IMR-90 (cell line): Measurements from ENCODE around the gene CSK. TPM values are rescaled to one million over a fixed set of nuclear protein-coding genes. Genes with fewer than 3 reads are reported as not detected.

Source experiments
- ATAC-seq: fragments of 200-7000 bp; cut with Tn5 transposase; 2 replicates; pipeline ENCODE4 v1.9.1; 2020; ENCODE audit warnings: low read depth, mild to moderate bottlenecking, moderate library complexity
- BruUV-seq: library from RNA; stranded (reverse); fragments of 400-500 nt; replicated peaks from 2 replicates; lab custom pipeline; 2021; lab: Mats Ljungman, UMichigan
- CTCF ChIA-PET: fragments of 300-600 bp; formaldehyde crosslinking; extraction: SDS; loops from one replicate; lab custom pipeline; 2021; ENCODE audit warnings: antibody characterized with exemption; lab: Yijun Ruan, JAX
- POLR2A ChIA-PET: fragments of 300-600 bp; sonication (Branson Sonifier 250); formaldehyde crosslinking; loops from one replicate; lab custom pipeline; 2022; ENCODE audit warnings: antibody characterized with exemption; ENCODE audit not compliant: unreplicated experiment; lab: Charles Lee
- DNase-seq: peaks from one replicate; pipeline ENCODE4 v3.0.0; 2013
- H2AFZ ChIP-seq: replicated peaks from 2 replicates; pipeline ENCODE3; 2013; ENCODE audit warnings: low read length, mild to moderate bottlenecking; ENCODE audit not compliant: poor library complexity
- H2AK5ac ChIP-seq: 2 replicates; pipeline ENCODE4 v1.6.1; 2013; ENCODE audit warnings: low read depth, low read length, inconsistent platforms
- H2AK9ac ChIP-seq: replicated peaks from 2 replicates; pipeline ENCODE3; 2013; ENCODE audit warnings: mild to moderate bottlenecking, low read depth, low read length, moderate library complexity; ENCODE audit not compliant: poor library complexity
- H2BK120ac ChIP-seq: 2 replicates; pipeline ENCODE4 v1.6.1; 2013; ENCODE audit warnings: low read depth, low read length, inconsistent platforms
- H2BK15ac ChIP-seq: 3 replicates; pipeline ENCODE4 v1.6.1; 2013; ENCODE audit warnings: low read depth, low read length, inconsistent platforms
- H2BK20ac ChIP-seq: 2 replicates; pipeline ENCODE4 v1.6.1; 2013; ENCODE audit warnings: low read depth, mild to moderate bottlenecking, inconsistent platforms, low read length, moderate library complexity
- H2BK5ac ChIP-seq: 2 replicates; pipeline ENCODE4 v1.6.1; 2013; ENCODE audit warnings: mild to moderate bottlenecking, low read depth, low read length, inconsistent platforms; ENCODE audit not compliant: poor library complexity, severe bottlenecking
- H3K14ac ChIP-seq: replicated peaks from 2 replicates; pipeline ENCODE4 v1.6.1; 2013; ENCODE audit warnings: low read depth, low read length, inconsistent platforms
- H3K18ac ChIP-seq: 2 replicates; pipeline ENCODE4 v1.6.1; 2013; ENCODE audit warnings: low read depth, low read length, control low read depth
- H3K23ac ChIP-seq: 2 replicates; pipeline ENCODE4 v1.6.1; 2013; ENCODE audit warnings: low read depth, low read length, inconsistent platforms
- H3K27ac ChIP-seq: 2 replicates; pipeline ENCODE4 v1.5.1; 2013; ENCODE audit warnings: mild to moderate bottlenecking, control low read depth, low read length; ENCODE audit not compliant: insufficient read depth
- H3K27me3 ChIP-seq: 2 replicates; pipeline ENCODE4 v1.6.1; 2013; ENCODE audit warnings: low read length; ENCODE audit not compliant: control insufficient read depth, insufficient read depth
- H3K36me3 ChIP-seq: 2 replicates; pipeline ENCODE4 v1.6.1; 2013; ENCODE audit warnings: low read length, mixed read lengths; ENCODE audit not compliant: control insufficient read depth, insufficient read depth
- H3K4ac ChIP-seq: 2 replicates; pipeline ENCODE4 v1.6.1; 2013; ENCODE audit warnings: low read depth, low read length, inconsistent platforms
- H3K4me1 ChIP-seq: 2 replicates; pipeline ENCODE4 v1.6.1; 2013; ENCODE audit warnings: low read length, mixed read lengths; ENCODE audit not compliant: control insufficient read depth, insufficient read depth
- H3K4me2 ChIP-seq: 2 replicates; pipeline ENCODE4 v1.6.1; 2013; ENCODE audit warnings: low read depth, mild to moderate bottlenecking, control low read depth, low read length, moderate library complexity
- H3K4me3 ChIP-seq: 2 replicates; pipeline ENCODE4 v1.5.1; 2013; ENCODE audit warnings: low read depth, mild to moderate bottlenecking, control low read depth, low read length, moderate library complexity; ENCODE audit not compliant: insufficient read depth
- H3K56ac ChIP-seq: 2 replicates; pipeline ENCODE4 v1.6.1; 2013; ENCODE audit warnings: low read length, inconsistent platforms; ENCODE audit not compliant: insufficient read depth; ENCODE audit errors: extremely low read depth
- H3K79me1 ChIP-seq, 2 experiments: 2 replicates each; pipeline ENCODE4 v1.6.1; 2013; ENCODE audit warnings: low read length in 2 of 2, inconsistent platforms in 1 of 2, low read depth in 1 of 2
- H3K9ac ChIP-seq: 2 replicates; pipeline ENCODE4 v1.6.1; 2013; ENCODE audit warnings: low read depth, low read length, control low read depth
- H3K9me1 ChIP-seq: 2 replicates; pipeline ENCODE4 v1.6.1; 2013; ENCODE audit warnings: low read length, inconsistent platforms; ENCODE audit not compliant: insufficient read depth
- H3K9me3 ChIP-seq: 2 replicates; pipeline ENCODE4 v1.6.1; 2013; ENCODE audit warnings: low read length; ENCODE audit not compliant: control insufficient read depth, insufficient read depth
- H4K20me1 ChIP-seq: 2 replicates; pipeline ENCODE4 v1.6.1; 2013; ENCODE audit warnings: low read length, inconsistent platforms; ENCODE audit not compliant: insufficient read depth
- H4K5ac ChIP-seq: 2 replicates; pipeline ENCODE4 v1.6.1; 2013; ENCODE audit warnings: mild to moderate bottlenecking, low read depth, low read length, control low read depth
- H4K8ac ChIP-seq, 2 experiments: 2 replicates each; pipeline ENCODE4 v1.6.1; 2013; ENCODE audit warnings: low read depth in 2 of 2, low read length in 2 of 2, control low read depth in 1 of 2, inconsistent platforms in 1 of 2
- H4K91ac ChIP-seq: 2 replicates; pipeline ENCODE4 v1.6.1; 2013; ENCODE audit warnings: low read depth, low read length, inconsistent platforms; ENCODE audit not compliant: insufficient read depth
- BHLHE40 ChIP-seq: fragments of 150-350 bp; IDR thresholded peaks from 2 replicates; pipeline ENCODE4 v1.6.1; 2016; ENCODE audit warnings: mild to moderate bottlenecking, low read depth, low read length
- CEBPB ChIP-seq: IDR thresholded peaks from 2 replicates; pipeline ENCODE4 v1.6.1; 2012; ENCODE audit warnings: low read depth, low read length, improper control_type of control experiment
- CHD1 ChIP-seq: IDR thresholded peaks from 2 replicates; pipeline ENCODE4 v1.6.1; 2012; ENCODE audit warnings: low read depth, low read length, improper control_type of control experiment
- FOS ChIP-seq: fragments of 150-350 bp; IDR thresholded peaks from 2 replicates; pipeline ENCODE4 v1.6.1; 2016; ENCODE audit warnings: low read depth, low read length
- MAFK ChIP-seq: IDR thresholded peaks from 2 replicates; pipeline ENCODE4 v1.6.1; 2012; ENCODE audit warnings: low read depth, low read length, improper control_type of control experiment
- MAZ ChIP-seq: IDR thresholded peaks from 2 replicates; pipeline ENCODE4 v1.6.1; 2012; ENCODE audit warnings: low read depth, mild to moderate bottlenecking, low read length, improper control_type of control experiment, moderate library complexity, borderline replicate concordance
- NFE2L2 ChIP-seq: fragments of 150-350 bp; IDR thresholded peaks from 2 replicates; pipeline ENCODE4 v1.6.1; 2016; ENCODE audit warnings: low read depth, mild to moderate bottlenecking, low read length
- RCOR1 ChIP-seq: IDR thresholded peaks from 2 replicates; pipeline ENCODE4 v1.6.1; 2012; ENCODE audit warnings: mild to moderate bottlenecking, low read length, improper control_type of control experiment; ENCODE audit not compliant: insufficient replicate concordance
- SMC3 ChIP-seq: fragments of 150-350 bp; IDR thresholded peaks from 2 replicates; pipeline ENCODE4 v1.6.1; 2016; ENCODE audit warnings: low read depth, mild to moderate bottlenecking, antibody characterized with exemption, low read length, moderate library complexity
- USF2 ChIP-seq: fragments of 150-350 bp; IDR thresholded peaks from 2 replicates; pipeline ENCODE4 v1.6.1; 2017; ENCODE audit warnings: mild to moderate bottlenecking, antibody characterized with exemption, low read length, low read depth
- WGBS, 2 experiments: methylation state at CpG; one replicate each; pipeline versions ENCODE4 v1.1.5 to v1.1.7; 2013; ENCODE audit warnings: missing lambda C conversion rate in 2 of 2; ENCODE audit not compliant: insufficient read length in 1 of 2; ENCODE audit errors: extremely low coverage in 2 of 2; 5-methylcytosine and 5-hydroxymethylcytosine counted together
- dilution Hi-C: fragments of 300-500 bp; cut with HindIII; formaldehyde crosslinking; loops from one replicate; pipeline ENCODE4 v1.14.3; 2018; ENCODE audit warnings: low sequenced_read_pairs; ENCODE audit not compliant: unreplicated experiment
- in situ Hi-C: fragments of 300-500 bp; cut with MboI; formaldehyde crosslinking; loops from 3 replicates; pipeline ENCODE4 v1.14.3; 2019; ENCODE audit warnings: low sequenced_read_pairs, inconsistent platforms, mixed read lengths
- intact Hi-C: fragments of 100-400 bp; cut with micrococcal nuclease; formaldehyde crosslinking; loops from 2 replicates; pipeline ENCODE4 v1.10.0; 2022
- polyA plus RNA-seq, 3 experiments: library from polyadenylated mRNA; depleted of rRNA; stranded (reverse); fragments of >200 nt; gene quantifications; 2 replicates each; pipeline ENCODE4 v1.2.3, GENCODE V29; 2012; ENCODE audit warnings: low replicate concordance in 1 of 3
- total RNA-seq: library from RNA; depleted of rRNA; stranded (reverse); fragments of >200 nt; gene quantifications from 2 replicates; pipeline ENCODE4 v1.2.3, GENCODE V29; 2012
- TF ChIP-seq, protein P1 (sequence below): fragments of 150-350 bp; IDR thresholded peaks from 2 replicates; pipeline ENCODE4 v1.6.1; 2016; ENCODE audit warnings: low read depth, mild to moderate bottlenecking, low read length, moderate library complexity, borderline replicate concordance

Gene CSK
- total and polyA plus RNA-seq, 2 of the 4 experiments (the other 2 are of a cell fraction): 10.8 to 54.0 TPM

GRCh38 chr15:74762791-74763150 lies 19.1 kb upstream of the CSK start:
- no peak overlapping the region for H4K91ac ChIP-seq
- H3K18ac ChIP-seq: no peak overlapping the region
- WGBS, 2 experiments: 6% methylated on average over 3 of the region's 6 CpGs; no CpG with 5 or more reads in 1 of the 2 experiments
- no peaks in the 10 kb centered on the region for H3K4me1 ChIP-seq
- no peak overlapping the region for H3K23ac ChIP-seq
- no peak overlapping the region for H3K27ac ChIP-seq
- TF ChIP-seq BHLHE40 (no peak), CHD1 (no peak), NFE2L2 (no peak), SMC3 (no peak), MAZ (no peak), USF2 (no peak), MAFK (no peak), CEBPB (no peak), RCOR1 (no peak), FOS (no peak)
- TF ChIP-seq, protein P1, sequence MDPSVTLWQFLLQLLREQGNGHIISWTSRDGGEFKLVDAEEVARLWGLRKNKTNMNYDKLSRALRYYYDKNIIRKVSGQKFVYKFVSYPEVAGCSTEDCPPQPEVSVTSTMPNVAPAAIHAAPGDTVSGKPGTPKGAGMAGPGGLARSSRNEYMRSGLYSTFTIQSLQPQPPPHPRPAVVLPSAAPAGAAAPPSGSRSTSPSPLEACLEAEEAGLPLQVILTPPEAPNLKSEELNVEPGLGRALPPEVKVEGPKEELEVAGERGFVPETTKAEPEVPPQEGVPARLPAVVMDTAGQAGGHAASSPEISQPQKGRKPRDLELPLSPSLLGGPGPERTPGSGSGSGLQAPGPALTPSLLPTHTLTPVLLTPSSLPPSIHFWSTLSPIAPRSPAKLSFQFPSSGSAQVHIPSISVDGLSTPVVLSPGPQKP: no peak
- H2BK15ac ChIP-seq: no peak overlapping the region
- no peak overlapping the region for H2BK20ac ChIP-seq
- no peak overlapping the region for H2AFZ ChIP-seq
- no peak overlapping the region for H3K4ac ChIP-seq
- dilution Hi-C loops: no loop called here
- H3K56ac ChIP-seq: no peak overlapping the region
- in situ Hi-C loops: no loop called here
- H3K14ac ChIP-seq: no peak overlapping the region
- no peaks in the 10 kb centered on the region for H4K20me1 ChIP-seq
- H3K79me1 ChIP-seq: no peaks in the 10 kb centered on the region
- no peaks in the 10 kb centered on the region for H3K9me3 ChIP-seq
- POLR2A ChIA-PET: no interaction called here
- no peak overlapping the region for H3K4me2 ChIP-seq
- peaks cover 38% of the 10 kb centered on the region for H3K27me3 ChIP-seq
- no peak overlapping the region for H4K5ac ChIP-seq
- intact Hi-C loops: no loop called here
- no TSS peak for BruUV-seq
- no peak overlapping the region for H2AK9ac ChIP-seq
- no peak overlapping the region for H4K8ac ChIP-seq
- no peak overlapping the region for H2BK120ac ChIP-seq
- no peak overlapping the region for H3K9ac ChIP-seq
- H2AK5ac ChIP-seq: no peak overlapping the region
- ATAC-seq (no peak), DNase-seq (no peak)
- no peak overlapping the region for H3K4me3 ChIP-seq
- H2BK5ac ChIP-seq: no peak overlapping the region
- H3K9me1 ChIP-seq: no peaks in the 10 kb centered on the region
- no peaks in the 10 kb centered on the region for H3K36me3 ChIP-seq
- CTCF ChIA-PET: interaction anchor here (1.4 kb wide), 1 partner anchor 8 kb away, joined by 9 read pairs; no protein-coding TSS in a partner anchor
